GM21447 (cell line): ENCODE results near the gene BSN.

Experiments used
- ATAC-seq: cut with Tn5 transposase; IDR thresholded peaks from one replicate; pipeline ENCODE4 v1.9.1; 2021; ENCODE audit not compliant: unreplicated experiment

The BSN gene

DNA sequence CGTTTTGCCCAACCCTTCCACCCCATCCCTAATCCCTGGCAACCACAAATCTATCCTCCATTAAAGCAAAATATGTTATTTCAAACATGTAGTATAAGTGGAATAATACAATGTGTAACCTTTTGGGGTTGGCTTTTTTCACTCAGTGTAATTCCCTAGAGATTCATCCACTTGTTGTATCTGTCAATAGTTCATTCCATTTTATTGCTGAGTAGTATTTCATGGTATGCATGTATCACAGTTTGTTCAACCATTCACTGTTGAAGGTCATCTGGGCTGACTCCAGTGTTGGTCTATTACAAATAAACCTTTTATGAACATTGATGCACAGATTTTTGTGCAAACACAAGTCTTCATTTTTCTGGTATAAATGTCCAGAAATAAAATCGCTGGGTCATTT is 38.8 kb downstream of the BSN start:
- no peak for ATAC-seq

- no peak for ATAC-seq
Observed at GRCh38 chr3:49600781-49601180, 46.5 kb downstream of the BSN start.

GRCh38 chr3:49601358-49602048 is 47.2 kb downstream of the BSN start:
- no peak for ATAC-seq

DNA sequence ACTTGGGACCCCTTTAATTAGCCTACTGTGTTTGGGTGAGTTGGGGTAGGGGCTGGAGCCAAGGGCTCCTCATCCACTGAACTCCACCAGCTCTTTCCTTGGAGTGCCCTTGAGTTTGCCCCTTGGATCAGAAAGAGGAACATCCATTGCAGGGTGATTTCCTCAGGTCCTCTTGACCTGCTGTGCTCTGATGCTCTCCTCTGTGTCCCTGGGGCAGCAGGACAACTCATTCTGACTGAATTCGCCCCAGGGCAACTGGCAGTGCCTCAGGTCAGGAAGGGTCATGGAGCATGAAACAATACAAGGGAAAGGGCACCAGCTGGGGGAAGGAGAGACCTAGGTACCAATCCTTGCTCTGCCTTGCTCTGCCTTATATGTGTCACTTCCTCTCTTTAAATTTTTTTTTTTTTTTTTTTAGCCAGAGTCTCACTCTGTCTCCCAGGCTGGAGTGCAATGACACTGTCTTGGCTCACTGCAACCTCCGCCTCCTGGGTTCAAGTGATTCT is 47.8 kb downstream of the BSN start:
- no peak for ATAC-seq

- no peak for ATAC-seq
Observed at GRCh38 chr3:49602877-49603411, 48.7 kb downstream of the BSN start.

GRCh38 chr3:49606427-49606826 is 52.1 kb downstream of the BSN start:
- ATAC-seq: no peak

GRCh38 chr3:49607105-49607591 is 52.9 kb downstream of the BSN start:
- no peak for ATAC-seq

GRCh38 chr3:49607796-49608195 is 53.5 kb downstream of the BSN start:
- ATAC-seq: no peak

DNA sequence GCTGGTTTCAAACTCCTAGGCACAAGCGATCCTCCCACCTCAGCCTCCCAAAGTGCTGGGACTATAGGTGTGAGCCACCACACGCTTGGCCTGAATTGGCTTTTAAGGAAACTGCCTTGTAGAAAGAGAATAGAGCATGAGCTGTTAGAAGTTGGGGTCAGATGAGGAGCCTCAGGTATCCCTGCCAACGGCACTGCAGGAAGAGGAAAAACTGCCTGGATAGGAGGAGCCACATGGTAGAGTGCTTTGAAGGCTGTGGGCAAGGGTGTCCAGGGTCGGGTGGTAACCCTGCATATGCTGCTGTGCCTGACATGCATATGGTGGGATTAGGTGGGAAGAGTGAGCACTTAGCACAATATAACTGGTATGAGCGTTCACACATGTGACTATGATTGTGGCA is 55.0 kb downstream of the BSN start:
- ATAC-seq: no peak

DNA sequence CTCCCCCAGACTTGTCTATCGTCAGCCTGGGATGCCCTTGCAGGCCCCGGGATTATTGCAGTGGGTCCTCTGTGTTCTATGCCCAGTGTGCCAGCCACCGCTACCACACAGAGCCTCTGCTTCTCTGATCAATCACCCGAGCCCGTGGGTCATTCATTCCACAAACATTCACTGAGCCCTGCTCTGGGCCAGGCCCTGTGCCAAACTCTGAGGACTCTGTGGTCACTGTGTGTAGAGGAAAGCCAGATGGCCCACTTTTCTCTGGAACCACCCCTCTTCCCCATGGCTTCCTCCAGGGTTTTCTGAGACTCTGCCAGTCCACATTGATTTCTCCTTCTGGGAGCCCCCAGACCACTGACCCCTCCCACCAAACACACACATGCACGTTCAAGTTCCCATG is 55.5 kb downstream of the BSN start:
- ATAC-seq: no peak

DNA sequence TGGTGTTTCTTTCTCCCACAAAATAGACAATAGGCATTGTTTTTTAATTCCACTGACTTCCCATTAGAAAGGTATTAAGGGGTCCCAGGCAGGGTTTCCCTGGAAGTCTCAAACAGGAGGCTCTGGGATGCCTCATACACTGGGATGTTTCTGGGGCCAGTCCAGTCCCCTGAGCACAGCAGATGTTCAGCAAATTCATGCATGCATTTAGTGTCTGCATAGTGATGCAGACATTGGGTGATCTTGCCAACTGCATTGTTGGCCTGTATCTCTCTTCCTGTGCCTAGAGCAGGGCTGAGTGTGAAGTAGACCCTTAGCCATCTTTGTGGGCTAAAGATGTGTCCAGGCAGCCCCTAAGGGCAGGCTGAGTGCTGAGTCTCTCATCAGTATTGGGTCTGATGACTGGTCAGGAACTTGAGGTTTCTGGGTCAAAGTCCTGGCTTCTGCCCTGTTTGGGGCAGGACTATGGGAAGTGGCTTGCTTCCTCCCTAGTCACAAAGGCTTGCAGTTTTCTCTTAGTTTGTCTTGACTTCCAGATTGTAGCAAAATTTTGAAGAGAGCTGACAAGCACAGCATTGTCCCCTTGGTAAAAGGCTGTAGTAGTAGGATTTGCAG is 56.5 kb downstream of the BSN start:
- no peak for ATAC-seq

DNA sequence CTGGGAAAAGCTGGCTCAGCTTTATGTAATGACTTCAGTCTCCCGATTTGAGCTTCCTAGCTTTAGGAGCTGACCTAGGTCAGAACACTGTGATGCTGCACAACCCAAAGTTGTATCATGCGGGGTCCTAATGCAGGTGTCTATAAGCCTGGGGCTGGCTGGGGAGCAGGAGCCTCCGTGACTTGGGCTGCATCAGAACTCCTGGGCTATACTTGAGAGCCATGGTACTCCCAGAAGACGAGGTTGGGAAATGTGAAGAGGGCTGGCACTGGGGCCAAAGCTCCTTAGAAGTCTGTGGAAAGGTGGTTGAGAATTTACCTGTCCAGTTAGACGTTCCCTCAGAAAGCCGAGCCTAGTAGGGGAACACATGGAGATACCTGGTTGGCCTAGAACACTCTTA is 57.0 kb downstream of the BSN start:
- ATAC-seq: no peak

GRCh38 chr3:49611719-49612118 is 57.4 kb downstream of the BSN start:
- no peak for ATAC-seq

DNA sequence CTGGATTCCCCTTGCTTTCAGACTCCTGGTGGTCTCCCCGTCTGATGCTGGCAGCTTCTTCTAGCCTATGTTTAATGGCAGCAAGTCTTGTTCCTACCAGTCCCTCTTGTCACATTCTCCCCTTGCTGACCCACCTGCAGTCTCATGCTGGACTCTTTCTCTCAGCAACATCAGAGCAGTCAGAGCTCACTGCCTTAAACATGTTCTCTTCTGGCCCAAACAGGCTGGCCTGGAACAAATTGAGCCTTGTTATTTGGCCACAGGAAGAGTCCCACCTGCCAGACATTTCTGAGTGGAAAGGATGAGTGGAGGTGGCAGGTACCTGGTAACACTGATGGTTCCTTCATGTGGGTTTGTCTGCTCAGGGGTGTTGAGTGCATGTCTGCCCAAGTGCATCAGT is 60.7 kb downstream of the BSN start:
- ATAC-seq: no peak

DNA sequence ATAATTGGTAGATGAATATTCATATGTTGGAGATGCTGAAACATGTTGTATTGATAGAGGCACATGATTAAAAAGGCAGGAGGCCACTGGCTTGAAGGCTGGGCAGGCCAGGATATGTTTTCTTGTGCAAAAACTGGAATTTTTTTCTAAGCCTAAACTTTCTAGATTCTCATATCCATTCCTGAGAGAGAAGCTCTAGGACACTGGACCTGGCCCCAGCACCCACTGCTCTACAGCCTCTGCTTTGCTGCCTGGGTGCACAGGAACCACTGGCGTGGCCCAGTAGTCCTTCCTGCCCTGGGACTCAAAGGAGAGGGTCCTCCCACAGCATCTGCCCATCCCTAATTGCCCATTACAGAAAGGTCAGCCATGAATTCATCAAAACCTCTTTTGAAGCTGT is 61.8 kb downstream of the BSN start:
- no peak for ATAC-seq

DNA sequence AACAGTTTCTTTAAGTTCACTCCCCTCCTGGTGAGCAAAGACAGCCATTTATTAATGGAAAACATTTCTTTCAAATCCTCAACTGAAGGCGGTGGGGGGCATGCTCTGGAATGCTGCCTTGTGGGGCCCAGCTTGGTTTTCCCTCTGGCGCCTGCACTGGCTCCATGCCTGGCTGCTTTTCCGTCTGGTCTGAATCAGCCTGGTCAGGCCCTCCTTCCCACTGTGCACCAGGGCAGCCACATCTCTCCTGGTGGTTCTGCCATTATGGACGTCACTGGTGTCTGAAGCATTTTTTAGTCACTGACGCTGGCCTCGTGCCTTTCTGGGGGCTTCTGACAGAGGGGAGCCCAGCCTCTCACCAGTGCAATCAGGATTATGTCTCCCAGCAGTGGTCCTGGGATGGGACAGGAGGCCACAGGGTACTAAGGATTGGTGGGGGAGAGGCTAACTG is 62.2 kb downstream of the BSN start:
- ATAC-seq: no peak

- no peak for ATAC-seq
Observed at GRCh38 chr3:49617390-49618013, 63.2 kb downstream of the BSN start.

DNA sequence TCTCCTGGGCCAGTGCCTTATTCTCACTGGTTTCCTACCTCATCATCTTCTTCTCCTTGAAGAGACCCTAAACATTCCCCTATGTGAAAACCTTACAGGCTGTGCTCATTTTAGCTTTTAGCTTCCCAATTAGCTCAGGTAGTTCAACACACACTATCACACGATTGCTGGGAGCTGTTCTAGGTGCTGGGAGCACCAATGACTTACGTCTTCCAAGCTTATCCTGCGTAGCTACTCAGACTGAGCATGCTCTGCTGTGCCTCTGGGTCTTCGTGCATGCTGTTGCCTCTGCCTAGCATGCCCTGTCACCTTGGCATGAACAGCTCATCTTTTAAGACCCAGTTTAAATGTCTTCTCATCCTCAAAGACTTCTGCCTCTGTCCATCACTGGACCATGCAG is 64.1 kb downstream of the BSN start:
- ATAC-seq: no peak

DNA sequence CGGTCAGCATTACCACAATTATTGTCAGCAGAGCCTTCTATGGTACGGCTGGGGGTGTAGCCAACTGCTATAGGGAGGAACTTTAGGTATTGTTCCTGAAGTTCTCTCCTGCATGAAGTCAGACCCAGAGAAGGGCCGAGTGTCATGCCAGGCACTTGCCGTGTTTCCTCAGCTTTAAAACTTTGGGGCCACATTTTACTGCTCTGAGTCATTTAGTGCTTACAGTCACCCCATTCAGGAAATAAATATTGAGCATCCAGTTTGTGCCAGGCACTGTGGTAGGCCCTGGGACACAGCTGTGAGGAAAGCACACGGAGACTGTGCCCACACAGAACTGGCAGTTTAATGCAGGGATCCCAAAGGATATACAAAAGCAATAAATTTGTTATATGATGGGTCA is 65.4 kb downstream of the BSN start:
- ATAC-seq: no peak

DNA sequence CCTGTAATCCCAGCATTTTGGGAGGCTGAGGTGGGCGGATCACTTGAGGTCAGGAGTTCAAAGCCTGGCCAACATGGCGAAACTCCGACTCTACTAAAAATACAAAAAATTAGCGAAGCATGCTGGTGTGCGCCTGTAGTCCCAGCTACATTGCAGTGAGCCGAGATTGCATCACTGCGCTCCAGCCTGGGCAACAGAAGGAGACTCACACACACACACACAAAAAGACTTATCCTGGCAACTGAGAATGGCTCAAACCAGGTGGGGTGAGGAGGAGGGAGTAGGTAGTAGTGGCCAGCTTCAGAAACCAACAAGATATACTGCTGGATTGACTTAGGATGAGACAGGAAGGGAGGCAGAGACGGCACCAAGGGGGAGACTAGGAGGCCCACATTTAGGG is 66.5 kb downstream of the BSN start:
- no peak for ATAC-seq

DNA sequence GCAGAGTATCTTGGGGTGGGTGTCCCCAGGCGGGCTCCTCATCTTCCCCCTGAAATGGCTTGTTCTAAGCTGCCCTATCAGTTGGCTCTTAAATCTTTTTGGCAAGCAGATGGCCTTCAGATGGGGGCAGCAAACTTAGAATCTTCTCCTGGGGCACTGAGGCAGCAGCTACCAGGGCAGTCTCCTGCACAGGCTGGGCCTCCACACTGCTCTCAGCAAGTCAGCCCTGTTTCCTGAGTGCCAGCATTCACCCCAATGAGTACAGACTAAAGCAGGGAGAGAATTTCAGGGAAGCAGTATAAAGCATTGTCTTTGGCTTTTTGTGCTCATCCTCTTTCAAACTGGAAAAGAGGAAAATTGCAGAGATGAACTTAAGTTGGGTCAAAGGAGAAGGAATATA is 68.8 kb downstream of the BSN start:
- ATAC-seq: no peak

DNA sequence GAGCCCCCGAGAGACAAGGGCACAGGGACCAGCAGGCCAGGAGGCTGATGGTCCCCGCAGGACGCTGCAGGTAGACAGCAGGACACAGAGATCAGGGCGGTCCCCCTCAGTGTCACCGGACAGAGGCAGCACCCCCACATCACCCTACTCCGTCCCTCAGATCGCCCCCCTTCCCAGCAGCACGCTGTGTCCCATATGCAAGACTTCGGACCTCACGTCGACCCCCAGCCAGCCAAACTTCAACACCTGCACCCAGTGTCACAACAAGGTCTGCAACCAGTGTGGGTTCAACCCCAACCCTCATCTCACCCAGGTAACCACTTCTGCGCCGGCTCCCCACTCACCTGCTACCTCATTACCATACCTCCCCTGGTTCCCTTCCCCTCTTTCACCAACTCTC is 70.8 kb downstream of the BSN start:
- no peak for ATAC-seq
